ENCODE data around the gene HS6ST3.

The HS6ST3 gene

DNA sequence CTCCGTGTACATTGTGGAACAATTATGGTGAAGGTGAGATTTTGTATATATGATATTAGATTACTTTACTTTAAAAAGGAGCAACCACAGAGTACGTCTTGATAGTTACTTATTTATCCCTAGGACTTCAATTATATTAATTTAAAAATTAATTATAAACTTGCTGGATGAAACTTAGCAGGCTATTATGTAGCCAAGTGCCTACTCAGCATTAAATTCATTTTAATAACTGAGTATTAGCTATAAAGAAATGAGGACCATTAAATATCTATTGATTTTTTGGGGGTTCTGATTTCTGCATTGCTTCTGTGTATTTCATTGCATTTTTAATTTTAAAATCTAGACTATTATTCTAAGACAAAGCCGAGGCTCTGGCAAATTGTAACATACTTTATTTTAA lies 109.4 kb downstream of the HS6ST3 start:
- Histone ChIP-seq H3K27me3 (ENCODE audit: insufficient read depth, low read length) (no peaks in the 10 kb centered on the region; the same call in 1 of the 2 replicates), H2AFZ (ENCODE audit: low read length) (no peak overlapping the region)

DNA sequence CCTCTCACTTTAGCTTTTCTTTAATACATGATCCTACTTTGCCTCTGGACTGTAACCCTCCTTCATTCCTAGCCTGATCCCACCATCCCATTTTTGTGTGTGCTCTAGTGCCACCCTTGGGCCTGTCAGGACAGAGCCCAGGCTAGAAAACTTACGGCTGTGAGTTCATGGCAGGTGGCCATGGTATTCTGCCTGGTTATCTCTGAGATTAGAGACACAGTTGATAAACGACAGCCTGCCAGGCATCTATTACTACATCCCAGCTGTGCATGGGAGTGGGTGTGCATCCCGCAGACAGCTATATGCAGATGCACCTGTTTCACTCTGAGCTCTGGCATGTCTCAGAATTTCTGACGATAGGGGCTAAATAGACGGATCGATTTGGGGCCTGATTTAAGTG lies 110.9 kb downstream of the HS6ST3 start:
- no peak overlapping the region for H3K27ac ChIP-seq (ENCODE audit: low read depth, low read length, poor library complexity, severe bottlenecking)
- H3K4me3 ChIP-seq (ENCODE audit: low read depth, low read length, poor library complexity, severe bottlenecking), result no peak overlapping the region

More for the DNA sequence above, 109.4 kb downstream of the HS6ST3 start:
- TF ChIP-seq, protein P1, sequence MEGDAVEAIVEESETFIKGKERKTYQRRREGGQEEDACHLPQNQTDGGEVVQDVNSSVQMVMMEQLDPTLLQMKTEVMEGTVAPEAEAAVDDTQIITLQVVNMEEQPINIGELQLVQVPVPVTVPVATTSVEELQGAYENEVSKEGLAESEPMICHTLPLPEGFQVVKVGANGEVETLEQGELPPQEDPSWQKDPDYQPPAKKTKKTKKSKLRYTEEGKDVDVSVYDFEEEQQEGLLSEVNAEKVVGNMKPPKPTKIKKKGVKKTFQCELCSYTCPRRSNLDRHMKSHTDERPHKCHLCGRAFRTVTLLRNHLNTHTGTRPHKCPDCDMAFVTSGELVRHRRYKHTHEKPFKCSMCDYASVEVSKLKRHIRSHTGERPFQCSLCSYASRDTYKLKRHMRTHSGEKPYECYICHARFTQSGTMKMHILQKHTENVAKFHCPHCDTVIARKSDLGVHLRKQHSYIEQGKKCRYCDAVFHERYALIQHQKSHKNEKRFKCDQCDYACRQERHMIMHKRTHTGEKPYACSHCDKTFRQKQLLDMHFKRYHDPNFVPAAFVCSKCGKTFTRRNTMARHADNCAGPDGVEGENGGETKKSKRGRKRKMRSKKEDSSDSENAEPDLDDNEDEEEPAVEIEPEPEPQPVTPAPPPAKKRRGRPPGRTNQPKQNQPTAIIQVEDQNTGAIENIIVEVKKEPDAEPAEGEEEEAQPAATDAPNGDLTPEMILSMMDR (IDR thresholded peaks at IDR 0.05; ENCODE audit: low read length), result no peak
- Histone ChIP-seq H3K4me3 (ENCODE audit: low read depth, low read length, poor library complexity, severe bottlenecking) (no peak overlapping the region), H4K20me1 (ENCODE audit: insufficient read depth, low read length) (no peaks in the 10 kb centered on the region), H3K9me3 (ENCODE audit: low read length) (no peaks in the 10 kb centered on the region), H3K27ac (ENCODE audit: low read depth, low read length, poor library complexity, severe bottlenecking) (no peak overlapping the region), H3K36me3 (ENCODE audit: insufficient read depth, low read length) (no peaks in the 10 kb centered on the region), H3K4me2 (ENCODE audit: low read length) (no peak overlapping the region), H3K79me2 (ENCODE audit: insufficient read depth, low read length) (no peaks in the 10 kb centered on the region), H3K9me2 (ENCODE audit: low read depth, low read length) (no peaks in the 10 kb centered on the region), H3K9ac (ENCODE audit: low read length) (no peak overlapping the region), H3K4me1 (ENCODE audit: insufficient read depth, low read length, severe bottlenecking) (no peaks in the 10 kb centered on the region), H3F3A (ENCODE audit: insufficient read depth, low read length) (no peaks in the 10 kb centered on the region)

DNA sequence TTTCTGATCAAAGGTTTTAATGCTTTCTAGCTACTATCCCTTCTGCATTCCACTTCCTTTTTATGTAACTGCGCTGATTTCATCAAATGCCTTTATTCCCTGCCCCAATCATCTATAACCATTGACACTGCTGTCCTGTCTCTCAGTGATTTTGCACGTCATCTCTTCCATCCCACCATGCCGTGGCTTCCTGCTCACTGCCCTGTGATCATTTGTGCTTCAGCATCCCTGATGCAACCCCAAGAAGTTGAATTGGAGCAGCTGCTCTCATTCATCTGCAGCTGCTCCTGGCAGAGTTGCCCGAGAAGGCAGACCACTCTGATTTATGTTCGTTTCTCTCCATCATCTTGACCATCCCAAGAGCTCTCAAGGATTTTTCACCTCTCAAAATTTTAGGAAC lies 112.4 kb downstream of the HS6ST3 start:
- no peaks in the 10 kb centered on the region for H3K27me3 ChIP-seq (ENCODE audit: insufficient read depth, low read length)
- H3K36me3 ChIP-seq (ENCODE audit: insufficient read depth, low read length), result no peaks in the 10 kb centered on the region
- no peaks in the 10 kb centered on the region for H3K9me3 ChIP-seq (ENCODE audit: low read length)
- no peak overlapping the region for H3K27ac ChIP-seq (ENCODE audit: low read depth, low read length, poor library complexity, severe bottlenecking)
- TF ChIP-seq, protein P1 (IDR thresholded peaks at IDR 0.05; ENCODE audit: low read length), result no peak
- no peak for TF ChIP-seq EZH2 (IDR thresholded peaks at IDR 0.05; ENCODE audit: borderline replicate concordance, low read length)
- no peak overlapping the region for H3K9ac ChIP-seq (ENCODE audit: low read length)
- no peaks in the 10 kb centered on the region for H4K20me1 ChIP-seq (ENCODE audit: insufficient read depth, low read length)
- H3K9me2 ChIP-seq (ENCODE audit: low read depth, low read length), result no peaks in the 10 kb centered on the region
- H3K4me3 ChIP-seq (ENCODE audit: low read depth, low read length, poor library complexity, severe bottlenecking), result no peak overlapping the region
- no peaks in the 10 kb centered on the region for H3K4me1 ChIP-seq (ENCODE audit: insufficient read depth, low read length, severe bottlenecking)
- no peak overlapping the region for H3K4me2 ChIP-seq (ENCODE audit: low read length)
- no peaks in the 10 kb centered on the region for H3F3A ChIP-seq (ENCODE audit: insufficient read depth, low read length)
- H3K79me2 ChIP-seq (ENCODE audit: insufficient read depth, low read length), result no peaks in the 10 kb centered on the region
- H2AFZ ChIP-seq (ENCODE audit: low read length), result no peak overlapping the region

More for the DNA sequence above, 110.9 kb downstream of the HS6ST3 start:
- Histone ChIP-seq H3F3A (ENCODE audit: insufficient read depth, low read length) (no peaks in the 10 kb centered on the region), H3K79me2 (ENCODE audit: insufficient read depth, low read length) (no peaks in the 10 kb centered on the region), H3K4me1 (ENCODE audit: insufficient read depth, low read length, severe bottlenecking) (no peaks in the 10 kb centered on the region), H2AFZ (ENCODE audit: low read length) (no peak overlapping the region), H3K27me3 (ENCODE audit: insufficient read depth, low read length) (no peaks in the 10 kb centered on the region; the same call in 1 of the 2 replicates), H3K36me3 (ENCODE audit: insufficient read depth, low read length) (no peaks in the 10 kb centered on the region), H3K9me3 (ENCODE audit: low read length) (no peaks in the 10 kb centered on the region), H3K9ac (ENCODE audit: low read length) (no peak overlapping the region), H3K4me2 (ENCODE audit: low read length) (no peak overlapping the region), H4K20me1 (ENCODE audit: insufficient read depth, low read length) (no peaks in the 10 kb centered on the region), H3K9me2 (ENCODE audit: low read depth, low read length) (no peaks in the 10 kb centered on the region)
- no peak for TF ChIP-seq EZH2 (IDR thresholded peaks at IDR 0.05; ENCODE audit: borderline replicate concordance, low read length)
- TF ChIP-seq, protein P1 (IDR thresholded peaks at IDR 0.05; ENCODE audit: low read length), result no peak

All from OCI-LY1 (cell line).